Tibial nerve (tissue), 4 donors: ENCODE results near the gene ATP8A2.
"Not testable (repeated sequence)": the region's sequence is repeated elsewhere in the genome, so short reads cannot be mapped to it uniquely, and the experiment has no call there.

ENCODE experiments used
- EP300 ChIP-seq, 2 donors: sonication (generic); formaldehyde crosslinking; IDR thresholded peaks; one replicate each; pipeline ENCODE4 v1.6.1; 2017; ENCODE audit warnings: antibody characterized with exemption in 2 of 2, mild to moderate bottlenecking in 1 of 2
- POLR2A ChIP-seq, 2 donors: fragments of 450-650 bp; IDR thresholded peaks; one replicate each; pipeline ENCODE4 v1.6.1; 2017; ENCODE audit warnings: antibody characterized with exemption in 2 of 2, mild to moderate bottlenecking in 2 of 2, moderate library complexity in 2 of 2
- TF ChIP-seq, protein P1 (sequence below), 5 experiments: fragments of 200-600 bp in 3 of 5; fragments of 450-650 bp in 2 of 5; sonication (generic) in 3 of 5; IDR thresholded peaks; one replicate each; pipeline ENCODE4 v1.5.1; 2016 to 2019; ENCODE audit warnings: antibody characterized with exemption in 5 of 5, mild to moderate bottlenecking in 3 of 5, moderate library complexity in 2 of 5

DNA sequence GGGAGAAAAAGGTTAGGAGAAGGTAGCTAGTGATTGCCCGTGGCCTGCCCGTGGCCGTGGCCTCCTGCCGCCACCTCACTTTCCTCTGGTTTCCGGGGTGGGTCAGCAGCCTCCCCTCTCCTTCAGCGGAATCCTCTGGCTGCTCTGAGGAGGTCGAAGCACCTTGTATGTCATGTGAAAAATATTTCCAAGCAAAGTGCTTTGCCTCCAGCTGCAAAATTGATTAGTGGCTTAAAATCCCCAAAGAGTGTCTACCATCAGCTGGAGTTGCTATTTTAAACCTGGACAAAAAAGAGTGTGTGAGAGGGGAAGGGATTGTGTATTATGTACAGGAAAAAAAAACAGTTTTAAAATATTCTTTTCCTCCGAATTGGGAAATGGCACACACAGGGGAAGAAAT lies 697.9 kb downstream of the ATP8A2 start:
- TF ChIP-seq, protein P1, sequence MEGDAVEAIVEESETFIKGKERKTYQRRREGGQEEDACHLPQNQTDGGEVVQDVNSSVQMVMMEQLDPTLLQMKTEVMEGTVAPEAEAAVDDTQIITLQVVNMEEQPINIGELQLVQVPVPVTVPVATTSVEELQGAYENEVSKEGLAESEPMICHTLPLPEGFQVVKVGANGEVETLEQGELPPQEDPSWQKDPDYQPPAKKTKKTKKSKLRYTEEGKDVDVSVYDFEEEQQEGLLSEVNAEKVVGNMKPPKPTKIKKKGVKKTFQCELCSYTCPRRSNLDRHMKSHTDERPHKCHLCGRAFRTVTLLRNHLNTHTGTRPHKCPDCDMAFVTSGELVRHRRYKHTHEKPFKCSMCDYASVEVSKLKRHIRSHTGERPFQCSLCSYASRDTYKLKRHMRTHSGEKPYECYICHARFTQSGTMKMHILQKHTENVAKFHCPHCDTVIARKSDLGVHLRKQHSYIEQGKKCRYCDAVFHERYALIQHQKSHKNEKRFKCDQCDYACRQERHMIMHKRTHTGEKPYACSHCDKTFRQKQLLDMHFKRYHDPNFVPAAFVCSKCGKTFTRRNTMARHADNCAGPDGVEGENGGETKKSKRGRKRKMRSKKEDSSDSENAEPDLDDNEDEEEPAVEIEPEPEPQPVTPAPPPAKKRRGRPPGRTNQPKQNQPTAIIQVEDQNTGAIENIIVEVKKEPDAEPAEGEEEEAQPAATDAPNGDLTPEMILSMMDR (IDR thresholded peaks at IDR 0.05): not testable (repeated sequence)
- TF ChIP-seq POLR2A, EP300 (IDR thresholded peaks at IDR 0.05): not testable (repeated sequence)
